Esophagus squamous epithelium (tissue), 5 donors: Measurements from ENCODE around the gene GADD45A. TPM values are rescaled to one million over a fixed set of nuclear protein-coding genes. Genes with fewer than 3 reads are reported as not detected.
"Not testable (repeated sequence)": the region's sequence is repeated elsewhere in the genome, so short reads cannot be mapped to it uniquely, and the experiment has no call there.

Experiments
- DNase-seq: peaks from one replicate; lab custom pipeline; 2025; lab: John Stamatoyannopoulos, UW
- H3K27ac ChIP-seq, 4 donors: fragments of 200-600 bp; sonication (generic); one replicate each; pipeline ENCODE4 v1.5.1; 2016 to 2019; ENCODE audit warnings: mild to moderate bottlenecking in 1 of 4
- H3K27me3 ChIP-seq, 4 donors: fragments of 200-600 bp; sonication (generic); 1 replicate in 3 of 4; 2 replicates in 1 of 4; pipeline versions ENCODE4 v1.5.1 to v1.6.0; 2017 to 2021; ENCODE audit warnings: antibody characterized with exemption in 1 of 4
- H3K36me3 ChIP-seq, 3 donors: fragments of 200-600 bp; sonication (generic); one replicate each; pipeline ENCODE4 v1.5.1; 2016 to 2019
- H3K4me1 ChIP-seq, 3 donors: fragments of 200-600 bp; sonication (generic); one replicate each; pipeline ENCODE4 v1.5.1; 2017 to 2019
- H3K4me3 ChIP-seq, 4 donors: fragments of 200-600 bp; sonication (generic); 1 replicate in 3 of 4; 2 replicates in 1 of 4; pipeline ENCODE4 v1.5.1; 2016 to 2019; ENCODE audit warnings: mild to moderate bottlenecking in 2 of 4, moderate library complexity in 1 of 4
- H3K9me3 ChIP-seq, 3 donors: fragments of 200-600 bp; sonication (generic); one replicate each; pipeline ENCODE4 v1.5.1; 2016 to 2019
- CTCF ChIP-seq, 6 experiments: fragments of 450-650 bp in 4 of 6; fragments of 200-600 bp in 2 of 6; sonication (generic) in 2 of 6; IDR thresholded peaks; one replicate each; pipeline ENCODE4 v1.5.1; 2016 to 2019; ENCODE audit warnings: antibody characterized with exemption in 6 of 6, mild to moderate bottlenecking in 4 of 6, moderate library complexity in 4 of 6
- POLR2A ChIP-seq, 4 donors: fragments of 450-650 bp; IDR thresholded peaks; one replicate each; pipeline ENCODE4 v1.6.1; 2017; ENCODE audit warnings: antibody characterized with exemption in 4 of 4, mild to moderate bottlenecking in 4 of 4, moderate library complexity in 3 of 4
- WGBS, 2 donors: methylation state at CpG; one replicate each; pipeline ENCODE4 v1.1.5; 2018; 5-methylcytosine and 5-hydroxymethylcytosine counted together
- intact Hi-C: fragments of 100-400 bp; cut with DNase I; formaldehyde crosslinking; loops from one replicate; pipeline ENCODE4 v1.15.0; 2022
- total RNA-seq, 4 donors: library from RNA; depleted of rRNA; stranded (reverse); fragments of >200 nt; gene quantifications; one replicate each; pipeline ENCODE4 v1.1.0, GENCODE V29; 2016
- donor health status: DM: yes; HTN: yes; CAD: no.

GADD45A gene
- total RNA-seq, 4 donors from 2014 or later = 35.2 to 62.6 (median 46.5) TPM

- no peak for DNase-seq
- H3K9me3 ChIP-seq = no peaks in the 10 kb centered on the region
- H3K4me1 ChIP-seq = no peaks in the 10 kb centered on the region
- TF ChIP-seq CTCF (IDR thresholded peaks at IDR 0.05) = no peak
- no peak for TF ChIP-seq POLR2A (IDR thresholded peaks at IDR 0.05)
- intact Hi-C loops = no loop called here
- 89 to 92% methylated on average over 2 of the region's 2 CpGs for WGBS, 2 donors
- H3K27ac ChIP-seq = no peak overlapping the region
- H3K27me3 ChIP-seq = no peaks in the 10 kb centered on the region
- no peak overlapping the region for H3K4me3 ChIP-seq
- no peaks in the 10 kb centered on the region for H3K36me3 ChIP-seq
Observed at GRCh38 chr1:67655581-67655980, 29.4 kb upstream of the GADD45A start.

GRCh38 chr1:67657152-67657551, 27.8 kb upstream of the GADD45A start:
- H3K4me1 ChIP-seq, intact Hi-C loops, H3K9me3 ChIP-seq, H3K36me3 ChIP-seq, H3K4me3 ChIP-seq, DNase-seq, H3K27me3 ChIP-seq, H3K27ac ChIP-seq: not testable (repeated sequence)
- WGBS, 2 donors = 80 to 100% methylated on average over 1 of the region's 1 CpG

GRCh38 chr1:67659229-67659628, 25.8 kb upstream of the GADD45A start:
- Histone ChIP-seq H3K9me3 (no peaks in the 10 kb centered on the region), H3K36me3 (no peaks in the 10 kb centered on the region), H3K27me3 (no peaks in the 10 kb centered on the region), H3K4me3 (no peak overlapping the region), H3K4me1 (no peaks in the 10 kb centered on the region), H3K27ac (no peak overlapping the region)
- intact Hi-C loops = no loop called here
- DNase-seq = no peak
- 78 to 97% methylated on average over 2 of the region's 2 CpGs for WGBS, 2 donors
- TF ChIP-seq CTCF (IDR thresholded peaks at IDR 0.05) = no peak
- TF ChIP-seq POLR2A (IDR thresholded peaks at IDR 0.05) = no peak

- WGBS, 2 donors = 68 to 69% methylated on average over 6 of the region's 6 CpGs
- Histone ChIP-seq H3K9me3 (no peaks in the 10 kb centered on the region), H3K4me1 (no peaks in the 10 kb centered on the region), H3K27ac (no peak overlapping the region), H3K4me3 (no peak overlapping the region), H3K27me3 (no peaks in the 10 kb centered on the region), H3K36me3 (no peaks in the 10 kb centered on the region)
- intact Hi-C loops = no loop called here
- DNase-seq = no peak
- TF ChIP-seq POLR2A (IDR thresholded peaks at IDR 0.05) (no peak), CTCF (IDR thresholded peaks at IDR 0.05) (no peak)
Observed at GRCh38 chr1:67662884-67663283, 22.1 kb upstream of the GADD45A start.

- Histone ChIP-seq H3K4me3 (no peak overlapping the region), H3K4me1 (no peaks in the 10 kb centered on the region), H3K27me3 (no peaks in the 10 kb centered on the region), H3K9me3 (no peaks in the 10 kb centered on the region), H3K27ac (no peak overlapping the region), H3K36me3 (no peaks in the 10 kb centered on the region)
- no peak for DNase-seq
- no peak for TF ChIP-seq POLR2A (IDR thresholded peaks at IDR 0.05)
- TF ChIP-seq CTCF (IDR thresholded peaks at IDR 0.05) = no peak
- WGBS, 2 donors = 20 to 36% methylated on average over 1 of the region's 1 CpG
- intact Hi-C loops = no loop called here
Observed at GRCh38 chr1:67664048-67664447, 21.0 kb upstream of the GADD45A start.

- H3K27me3 ChIP-seq, H3K4me3 ChIP-seq, intact Hi-C loops, H3K4me1 ChIP-seq, H3K27ac ChIP-seq, H3K36me3 ChIP-seq, H3K9me3 ChIP-seq, DNase-seq: not testable (repeated sequence)
Observed at GRCh38 chr1:67665307-67665706, 19.7 kb upstream of the GADD45A start.
